Endothelial cell of umbilical vein (primary cell): ENCODE results near the gene CCL11. TPM values are rescaled to one million over a fixed set of nuclear protein-coding genes. Genes with fewer than 3 reads are reported as not detected.

ENCODE experiments used
- BruUV-seq: library from RNA; stranded (reverse); fragments of 400-500 nt; replicated peaks from 2 replicates; lab custom pipeline; 2021; lab: Mats Ljungman, UMichigan
- CTCF ChIA-PET: fragments of 300-600, 350-600 bp; sonication (Branson Sonifier 250); formaldehyde crosslinking; loops from one replicate; lab custom pipeline; 2021; ENCODE audit warnings: antibody characterized with exemption, inconsistent platforms; lab: Charles Lee
- POLR2A ChIA-PET: fragments of 300-600, 350-600 bp; sonication (Branson Sonifier 250); formaldehyde crosslinking; loops from one replicate; lab custom pipeline; 2021; ENCODE audit warnings: antibody characterized with exemption, inconsistent platforms; lab: Charles Lee
- DNase-seq: peaks from one replicate; pipeline ENCODE4 v3.0.0-alpha.2; 2011; ENCODE audit warnings: low read depth, low spot score
- FAIRE-seq: peaks from 2 replicates; lab custom pipeline; 2011; peaks lifted over from hg19 to GRCh38; lab: Jason Lieb, UNC
- H2AFZ ChIP-seq: 2 replicates; pipeline ENCODE4 v1.6.0; 2012; ENCODE audit warnings: low read depth, low read length, control low read depth, inconsistent platforms
- H3K27ac ChIP-seq: 2 replicates; pipeline ENCODE4 v1.5.1; 2011; ENCODE audit warnings: low read depth, mild to moderate bottlenecking, control low read depth, low read length, moderate library complexity; ENCODE audit not compliant: insufficient read depth
- H3K27me3 ChIP-seq, 2 experiments: 2 replicates each; pipeline versions ENCODE4 v1.6.0 to v1.6.1; 2011; ENCODE audit warnings: low read length in 2 of 2, mixed read lengths in 1 of 2; ENCODE audit not compliant: control insufficient read depth in 2 of 2, insufficient read depth in 2 of 2
- H3K36me3 ChIP-seq, 2 experiments: 2 replicates in 1 of 2; 3 replicates in 1 of 2; pipeline ENCODE4 v1.5.1; 2011; ENCODE audit warnings: low read length in 2 of 2, mild to moderate bottlenecking in 1 of 2, moderate library complexity in 1 of 2; ENCODE audit not compliant: control insufficient read depth in 2 of 2, insufficient read depth in 2 of 2; ENCODE audit errors: extremely low read depth in 1 of 2
- H3K4me1 ChIP-seq: 3 replicates; pipeline ENCODE4 v1.5.1; 2011; ENCODE audit warnings: mild to moderate bottlenecking, low read length; ENCODE audit not compliant: control insufficient read depth, insufficient read depth; ENCODE audit errors: extremely low read depth
- H3K4me2 ChIP-seq: 2 replicates; pipeline ENCODE4 v1.6.1; 2011; ENCODE audit warnings: low read length, control low read depth, mixed read lengths; ENCODE audit not compliant: insufficient read depth
- H3K4me3 ChIP-seq, 3 experiments: fragments of 200-600 bp in 1 of 3; sonication (generic), shearing (Covaris generic) in 1 of 3; replicated peaks in 1 of 3; 2 replicates each; pipeline ENCODE4 v1.5.1; 2011 to 2016; ENCODE audit warnings: control low read depth in 3 of 3, low read length in 3 of 3, mild to moderate bottlenecking in 2 of 3, inconsistent platforms in 1 of 3, low read depth in 1 of 3, moderate library complexity in 1 of 3; ENCODE audit not compliant: insufficient read depth in 1 of 3
- H3K79me2 ChIP-seq: 2 replicates; pipeline ENCODE4 v1.6.0; 2012; ENCODE audit warnings: low read length, inconsistent platforms; ENCODE audit not compliant: control insufficient read depth, insufficient read depth
- H3K9ac ChIP-seq: replicated peaks from 2 replicates; pipeline ENCODE3; 2011; ENCODE audit warnings: low read length, control low read depth; ENCODE audit not compliant: insufficient read depth; ENCODE audit errors: extremely low read depth
- H3K9me1 ChIP-seq: replicated peaks from 3 replicates; pipeline ENCODE4 v1.6.0; 2011; ENCODE audit warnings: mild to moderate bottlenecking, low read length; ENCODE audit not compliant: control insufficient read depth, insufficient read depth; ENCODE audit errors: extremely low read depth
- H3K9me3 ChIP-seq: replicated peaks from 2 replicates; pipeline ENCODE4 v1.5.1; 2012; ENCODE audit warnings: low read length, inconsistent platforms; ENCODE audit not compliant: control insufficient read depth, insufficient read depth
- H4K20me1 ChIP-seq: replicated peaks from 2 replicates; pipeline ENCODE3; 2011; ENCODE audit warnings: mild to moderate bottlenecking, low read length; ENCODE audit not compliant: control insufficient read depth, insufficient read depth; ENCODE audit errors: extremely low read depth
- EZH2 ChIP-seq: IDR thresholded peaks from 2 replicates; pipeline ENCODE4 v1.6.1; 2012; ENCODE audit warnings: borderline replicate concordance, low read depth, mild to moderate bottlenecking, moderate library complexity, low read length, inconsistent platforms; ENCODE audit not compliant: severe bottlenecking
- FOS ChIP-seq: IDR thresholded peaks from 2 replicates; pipeline ENCODE4 v1.6.1; 2011; ENCODE audit warnings: mild to moderate bottlenecking, low read length, moderate library complexity, borderline replicate concordance; ENCODE audit not compliant: insufficient read depth
- GATA2 ChIP-seq: IDR thresholded peaks from 2 replicates; pipeline ENCODE4 v1.7.0; 2011; ENCODE audit warnings: low read depth, mild to moderate bottlenecking, moderate library complexity, mixed read lengths, low read length; ENCODE audit not compliant: insufficient read length, insufficient read depth
- JUN ChIP-seq: IDR thresholded peaks from 2 replicates; pipeline ENCODE4 v1.6.1; 2011; ENCODE audit warnings: borderline replicate concordance, low read depth; ENCODE audit not compliant: insufficient read length, insufficient read depth
- MAX ChIP-seq: IDR thresholded peaks from 2 replicates; pipeline ENCODE4 v1.6.1; 2011; ENCODE audit not compliant: insufficient read depth, insufficient read length
- MYC ChIP-seq: IDR thresholded peaks from one replicate; pipeline ENCODE4 v1.6.1; 2011; ENCODE audit warnings: mild to moderate bottlenecking, low read depth, low read length
- POLR2A ChIP-seq: IDR thresholded peaks from 2 replicates; pipeline ENCODE4 v1.6.1; 2012; ENCODE audit warnings: low read depth, mild to moderate bottlenecking, control low read depth, low read length
- POLR2AphosphoS5 ChIP-seq: IDR thresholded peaks from 2 replicates; pipeline ENCODE4 v1.6.1; 2012; ENCODE audit warnings: low read depth, mild to moderate bottlenecking, control low read depth, low read length, moderate library complexity; ENCODE audit not compliant: insufficient read depth
- dilution Hi-C: fragments of 300-500 bp; cut with MboI; formaldehyde crosslinking; loops from one replicate; pipeline ENCODE4 v1.15.0; 2019; ENCODE audit warnings: low sequenced_read_pairs; ENCODE audit not compliant: extremely low pct_ligation_motif_present
- intact Hi-C: fragments of 100-400 bp; cut with micrococcal nuclease; formaldehyde crosslinking; loops from one replicate; pipeline ENCODE4 v1.10.0; 2022
- polyA plus RNA-seq, 4 experiments: library from polyadenylated mRNA; depleted of rRNA in 3 of 4; stranded (reverse) in 3 of 4; unstranded in 1 of 4; fragments of >200 nt; gene quantifications; 2 replicates each; pipeline versions ENCODE4 v1.2.1 to v1.2.3, GENCODE V29; 2011 to 2012; ENCODE audit warnings: missing spikeins in 1 of 4
- total RNA-seq: library from RNA; stranded (reverse); gene quantifications from 2 replicates; pipeline ENCODE4 v1.2.3, GENCODE V29; 2021
- TF ChIP-seq, protein P1 (sequence below), 2 donors: IDR thresholded peaks; 1 replicate in 1 of 2; 2 replicates in 1 of 2; pipeline ENCODE4 v1.5.1; 2011; ENCODE audit warnings: low read length in 2 of 2, mild to moderate bottlenecking in 2 of 2, moderate library complexity in 2 of 2, control low read depth in 1 of 2, inconsistent platforms in 1 of 2, low read depth in 1 of 2; ENCODE audit not compliant: insufficient read depth in 1 of 2; ENCODE audit errors: extremely low read depth in 1 of 2

CCL11 gene
- total and polyA plus RNA-seq, 2 donors (not counting 3 experiments of a cell fraction or from before 2014, with no cell fraction given), result not detected

- no TSS peak for BruUV-seq
- H3K4me3 ChIP-seq, result no peak overlapping the region
- POLR2A ChIA-PET, result no interaction called here
- no peaks in the 10 kb centered on the region for H4K20me1 ChIP-seq
- no peaks in the 10 kb centered on the region for H3K9me1 ChIP-seq
- H3K9ac ChIP-seq, result no peak overlapping the region
- H3K36me3 ChIP-seq, result no peaks in the 10 kb centered on the region
- peaks cover 7% of the 10 kb centered on the region for H3K4me1 ChIP-seq
- H3K9me3 ChIP-seq, result no peaks in the 10 kb centered on the region
- no peak for TF ChIP-seq JUN
- TF ChIP-seq POLR2AphosphoS5, result no peak
- TF ChIP-seq, protein P1, sequence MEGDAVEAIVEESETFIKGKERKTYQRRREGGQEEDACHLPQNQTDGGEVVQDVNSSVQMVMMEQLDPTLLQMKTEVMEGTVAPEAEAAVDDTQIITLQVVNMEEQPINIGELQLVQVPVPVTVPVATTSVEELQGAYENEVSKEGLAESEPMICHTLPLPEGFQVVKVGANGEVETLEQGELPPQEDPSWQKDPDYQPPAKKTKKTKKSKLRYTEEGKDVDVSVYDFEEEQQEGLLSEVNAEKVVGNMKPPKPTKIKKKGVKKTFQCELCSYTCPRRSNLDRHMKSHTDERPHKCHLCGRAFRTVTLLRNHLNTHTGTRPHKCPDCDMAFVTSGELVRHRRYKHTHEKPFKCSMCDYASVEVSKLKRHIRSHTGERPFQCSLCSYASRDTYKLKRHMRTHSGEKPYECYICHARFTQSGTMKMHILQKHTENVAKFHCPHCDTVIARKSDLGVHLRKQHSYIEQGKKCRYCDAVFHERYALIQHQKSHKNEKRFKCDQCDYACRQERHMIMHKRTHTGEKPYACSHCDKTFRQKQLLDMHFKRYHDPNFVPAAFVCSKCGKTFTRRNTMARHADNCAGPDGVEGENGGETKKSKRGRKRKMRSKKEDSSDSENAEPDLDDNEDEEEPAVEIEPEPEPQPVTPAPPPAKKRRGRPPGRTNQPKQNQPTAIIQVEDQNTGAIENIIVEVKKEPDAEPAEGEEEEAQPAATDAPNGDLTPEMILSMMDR (IDR thresholded peaks at IDR 0.05; ENCODE audit: extremely low read depth in 1 of 2, insufficient read depth in 1 of 2, low read depth in 1 of 2, low read length in 2 of 2), result no peak
- TF ChIP-seq POLR2A, result no peak
- no peak for TF ChIP-seq FOS
- TF ChIP-seq GATA2, result no peak
- TF ChIP-seq EZH2, result no peak
- TF ChIP-seq MYC, result no peak
- TF ChIP-seq MAX, result no peak
- CTCF ChIA-PET, result interaction anchor here (1.2 to 1.3 kb wide), 2 partner anchors 41 to 65 kb away, joined by 3 to 6 read pairs; no protein-coding TSS in a partner anchor
- intact Hi-C loops, result no loop called here
- H3K27ac ChIP-seq, result no peak overlapping the region
- FAIRE-seq, result no peak
- H2AFZ ChIP-seq, result no peak overlapping the region
- dilution Hi-C loops, result no loop called here
- peaks cover 0 to 4% of the 10 kb centered on the region in 2 experiments for H3K27me3 ChIP-seq
- no peak for DNase-seq
- no peak overlapping the region for H3K4me2 ChIP-seq
- no peaks in the 10 kb centered on the region for H3K79me2 ChIP-seq
These were observed 19.8 kb upstream of the CCL11 start for GRCh38 chr17:34265711-34266110.
